Memory B cell (primary cell): Measurements from ENCODE around the gene GATB.
"Not testable (repeated sequence)": the region's sequence is repeated elsewhere in the genome, so short reads cannot be mapped to it uniquely, and the experiment has no call there.

ENCODE experiments used
- ATAC-seq: fragments of 150-1000 bp; cut with Tn5 transposase; 2 replicates; pipeline ENCODE4 v1.10.0; 2021; ENCODE audit warnings: low read depth, mild to moderate bottlenecking, moderate library complexity
- DNase-seq, 2 donors: peaks; one replicate each; pipeline ENCODE4 v3.0.0; 2022; ENCODE audit warnings: low spot score in 2 of 2
- H3K27ac Mint-ChIP-seq: one replicate; pipeline ENCODE4 v1.8.0; 2022; ENCODE audit warnings: mild to moderate bottlenecking, moderate library complexity, mixed read lengths
- H3K27me3 Mint-ChIP-seq: one replicate; pipeline ENCODE4 v1.8.0; 2022; ENCODE audit warnings: mixed read lengths
- H3K36me3 Mint-ChIP-seq: one replicate; pipeline ENCODE4 v1.8.0; 2022; ENCODE audit warnings: mild to moderate bottlenecking, mixed read lengths
- H3K4me1 Mint-ChIP-seq: one replicate; pipeline ENCODE4 v1.8.0; 2022; ENCODE audit warnings: mixed read lengths
- H3K4me3 Mint-ChIP-seq: one replicate; pipeline ENCODE4 v1.8.0; 2022; ENCODE audit warnings: mild to moderate bottlenecking, moderate library complexity, mixed read lengths
- H3K9me3 Mint-ChIP-seq: one replicate; pipeline ENCODE4 v1.8.0; 2022; ENCODE audit warnings: mixed read lengths

The GATB gene

DNA sequence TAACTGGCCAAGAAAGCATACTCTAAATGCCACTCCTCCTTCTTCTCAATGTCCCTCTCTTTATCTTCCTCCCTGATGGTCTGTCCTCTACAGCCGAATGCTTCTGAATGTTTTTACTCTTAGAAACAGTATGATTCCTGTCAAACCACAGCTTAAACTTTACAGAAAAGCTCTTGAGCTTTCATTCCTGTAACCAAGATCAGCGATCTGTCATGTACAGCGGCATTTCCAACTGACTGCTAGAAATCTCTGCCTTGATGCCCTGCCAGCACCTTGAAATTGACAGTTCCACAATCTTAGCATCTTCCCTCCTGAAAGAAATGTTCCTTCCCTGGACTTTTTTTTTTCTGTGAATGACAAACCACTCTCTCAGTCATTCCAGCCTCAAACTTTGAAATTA, 11.5 kb upstream of the GATB start:
- Mint-ChIP-seq H3K27me3 (peaks cover 13% of the 10 kb centered on the region), H3K9me3 (peaks cover 12% of the 10 kb centered on the region), H3K36me3 (peaks cover 3% of the 10 kb centered on the region), H3K4me1 (no peaks in the 10 kb centered on the region), H3K27ac (no peak overlapping the region), H3K4me3 (no peak overlapping the region)
- ATAC-seq, result no peak
- no peak for DNase-seq

DNA sequence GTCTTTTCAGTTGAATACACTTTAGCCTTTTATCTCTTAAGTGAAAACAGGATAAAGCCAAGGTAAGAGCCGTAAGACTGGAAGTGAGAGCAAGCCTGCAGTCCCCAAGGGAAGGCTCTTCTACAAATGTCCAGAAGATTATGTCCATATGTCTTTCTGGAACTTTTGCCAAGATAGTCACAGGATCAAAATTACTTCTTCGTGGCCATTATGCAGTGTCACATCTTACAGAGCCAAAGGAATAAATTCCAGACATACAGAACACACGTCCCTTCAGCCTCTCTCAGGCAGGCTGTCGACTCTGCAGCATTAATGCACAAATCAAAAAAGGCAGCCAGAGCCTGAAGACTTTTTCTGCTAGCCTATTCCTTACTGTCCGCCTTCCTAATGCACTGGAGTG, 10.9 kb upstream of the GATB start:
- Mint-ChIP-seq H3K27ac (no peak overlapping the region), H3K4me3 (no peak overlapping the region), H3K27me3 (peaks cover 9% of the 10 kb centered on the region), H3K36me3 (peaks cover 3% of the 10 kb centered on the region), H3K4me1 (no peaks in the 10 kb centered on the region), H3K9me3 (peaks cover 12% of the 10 kb centered on the region)
- ATAC-seq (no peak), DNase-seq (no peak)

DNA sequence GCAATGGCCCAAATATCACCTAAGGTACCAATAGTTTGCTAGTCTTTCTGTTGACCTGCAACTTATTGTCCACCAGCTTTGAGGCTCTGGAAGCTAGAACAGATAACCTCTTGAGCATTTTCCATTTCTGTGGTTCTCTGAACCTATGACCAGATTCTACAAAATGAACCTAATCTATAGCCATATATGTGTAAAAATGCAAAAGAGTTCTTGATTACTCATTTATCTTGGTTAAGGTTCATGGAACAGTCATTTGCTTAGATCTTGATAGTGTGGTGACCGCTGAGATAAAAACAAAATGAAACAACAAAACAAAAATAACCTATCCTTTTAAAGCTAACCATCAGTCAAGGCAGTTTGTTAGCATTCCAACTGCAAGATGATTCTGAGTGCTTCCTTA, 9.3 kb upstream of the GATB start:
- peaks cover 8% of the 10 kb centered on the region for H3K27me3 Mint-ChIP-seq
- no peak for DNase-seq
- H3K36me3 Mint-ChIP-seq, result peaks cover 3% of the 10 kb centered on the region
- H3K4me1 Mint-ChIP-seq, result no peaks in the 10 kb centered on the region
- H3K4me3 Mint-ChIP-seq, result no peak overlapping the region
- H3K27ac Mint-ChIP-seq, result no peak overlapping the region
- no peak for ATAC-seq
- H3K9me3 Mint-ChIP-seq, result peaks cover 12% of the 10 kb centered on the region

DNA sequence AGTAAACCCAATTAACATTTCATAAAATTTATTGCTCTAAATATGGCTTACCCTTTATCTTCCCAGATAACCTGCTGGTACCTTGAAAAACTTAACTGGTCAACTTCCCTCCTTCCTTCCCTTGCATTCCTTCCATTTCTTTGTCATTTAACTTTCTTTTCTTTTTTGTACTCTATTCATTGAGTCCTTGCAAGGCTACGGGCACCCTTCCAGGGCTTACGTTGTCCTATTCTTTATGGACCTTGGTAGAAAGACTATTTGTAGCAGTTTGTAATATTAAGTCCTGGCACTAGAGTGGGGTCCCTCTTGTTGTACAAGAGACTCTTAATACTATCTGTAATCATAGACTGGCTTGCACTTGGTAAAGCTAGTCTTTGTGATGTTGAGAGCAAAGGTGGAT, 8.0 kb upstream of the GATB start:
- Mint-ChIP-seq H3K4me3 (no peak overlapping the region), H3K4me1 (no peaks in the 10 kb centered on the region), H3K9me3 (peaks cover 6% of the 10 kb centered on the region), H3K36me3 (peaks cover 3% of the 10 kb centered on the region), H3K27ac (no peak overlapping the region), H3K27me3 (peaks cover 8% of the 10 kb centered on the region)
- no peak for DNase-seq
- ATAC-seq, result no peak

DNA sequence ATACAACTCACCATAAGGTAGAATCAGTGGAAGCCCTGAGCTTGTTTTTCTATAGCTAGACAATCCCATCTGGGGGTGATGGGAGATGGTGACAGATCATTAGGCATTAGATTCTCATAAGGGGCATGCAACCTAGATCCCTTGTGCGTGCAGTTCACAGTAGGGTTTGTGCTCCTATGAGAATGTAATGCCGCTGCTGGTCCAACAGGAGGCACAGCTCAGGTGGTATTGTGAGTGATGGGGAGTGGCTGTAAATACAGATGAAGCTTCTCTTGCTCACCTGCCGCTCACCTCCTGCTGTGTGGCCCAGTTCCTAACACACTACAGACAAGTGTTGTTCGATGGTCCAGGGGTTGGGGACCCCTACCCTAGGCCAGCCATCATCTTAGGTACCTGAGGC, 5.9 kb upstream of the GATB start:
- H3K27ac Mint-ChIP-seq, result no peak overlapping the region
- no peak overlapping the region for H3K4me3 Mint-ChIP-seq
- DNase-seq, result no peak
- peaks cover 3% of the 10 kb centered on the region for H3K27me3 Mint-ChIP-seq
- H3K36me3 Mint-ChIP-seq, result no peaks in the 10 kb centered on the region
- H3K9me3 Mint-ChIP-seq, result peaks cover 1% of the 10 kb centered on the region
- ATAC-seq, result no peak
- peaks cover 3% of the 10 kb centered on the region for H3K4me1 Mint-ChIP-seq

DNA sequence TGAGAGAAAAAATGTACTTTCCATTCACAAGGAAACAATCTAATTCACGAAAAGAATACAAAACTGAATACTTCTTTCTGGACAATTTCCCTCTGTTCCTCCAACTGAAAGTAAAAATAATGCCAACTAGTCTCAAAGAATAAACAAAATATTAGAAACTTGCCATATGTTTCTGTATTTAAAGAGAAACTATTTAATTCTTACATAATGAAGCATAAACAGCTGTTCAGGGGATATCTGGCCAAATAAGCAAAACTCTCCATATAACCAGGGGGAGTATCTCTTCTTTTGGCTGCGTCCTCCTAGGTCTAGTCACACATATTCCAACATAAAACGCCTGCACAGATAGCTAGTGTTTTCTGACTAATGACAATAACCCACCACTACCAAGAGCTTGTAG, 805 bp downstream of the GATB start:
- Mint-ChIP-seq H3K27me3 (no peaks in the 10 kb centered on the region), H3K27ac (peak overlapping the region; percentile 91), H3K4me3 (peak overlapping the region; percentile 95), H3K9me3 (peaks cover 1% of the 10 kb centered on the region), H3K4me1 (peaks cover 14% of the 10 kb centered on the region), H3K36me3 (peaks cover 12% of the 10 kb centered on the region)
- DNase-seq (no peak), ATAC-seq (no peak)

DNA sequence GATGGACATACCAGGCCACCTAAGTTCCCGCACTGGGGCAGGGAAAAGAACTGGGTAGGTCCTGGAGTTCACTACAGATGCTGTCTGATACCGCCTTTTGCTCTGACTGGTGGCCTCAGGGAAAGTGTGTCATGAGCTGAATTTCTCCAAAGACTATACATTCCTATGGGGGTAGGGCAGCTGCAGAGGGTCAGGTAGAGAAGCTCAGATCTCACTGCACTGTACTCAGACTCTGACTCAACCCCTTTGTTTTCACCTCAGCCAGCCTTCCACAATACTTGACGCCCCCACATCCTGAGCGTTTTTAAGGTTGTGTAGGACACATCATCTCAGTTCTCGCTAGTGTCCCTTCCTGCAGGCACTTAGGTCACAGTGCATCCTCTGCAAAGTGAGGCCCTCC, 7.8 kb downstream of the GATB start:
- DNase-seq, result no peak
- no peak for ATAC-seq
- no peaks in the 10 kb centered on the region for H3K9me3 Mint-ChIP-seq
- H3K4me3 Mint-ChIP-seq, result no peak overlapping the region
- H3K27ac Mint-ChIP-seq, result no peak overlapping the region
- no peaks in the 10 kb centered on the region for H3K27me3 Mint-ChIP-seq
- no peaks in the 10 kb centered on the region for H3K4me1 Mint-ChIP-seq
- peaks cover 42% of the 10 kb centered on the region for H3K36me3 Mint-ChIP-seq

DNA sequence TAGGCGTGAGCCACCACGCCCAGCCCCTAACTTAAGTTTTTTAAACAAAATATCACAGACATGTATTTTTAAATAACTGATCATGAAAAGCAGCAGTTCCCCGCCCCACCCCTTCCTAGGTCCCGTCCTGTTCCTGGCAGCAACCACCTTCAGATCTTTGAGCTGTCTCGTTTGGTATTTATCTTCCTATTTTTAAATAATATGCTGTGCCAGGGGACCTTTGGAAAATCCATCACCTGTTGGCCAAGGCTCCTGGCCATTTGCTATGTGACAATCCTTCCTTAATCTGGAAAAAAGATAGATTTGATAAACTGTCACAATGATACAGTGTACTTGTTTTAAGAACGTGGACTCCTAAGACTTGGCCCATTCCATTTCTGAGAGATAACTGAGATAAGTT, 10.7 kb downstream of the GATB start:
- Mint-ChIP-seq H3K27ac (no peak overlapping the region), H3K4me3 (no peak overlapping the region), H3K36me3 (peaks cover 39% of the 10 kb centered on the region), H3K4me1 (no peaks in the 10 kb centered on the region), H3K9me3 (no peaks in the 10 kb centered on the region), H3K27me3 (no peaks in the 10 kb centered on the region)
- DNase-seq, result no peak
- ATAC-seq, result no peak

DNA sequence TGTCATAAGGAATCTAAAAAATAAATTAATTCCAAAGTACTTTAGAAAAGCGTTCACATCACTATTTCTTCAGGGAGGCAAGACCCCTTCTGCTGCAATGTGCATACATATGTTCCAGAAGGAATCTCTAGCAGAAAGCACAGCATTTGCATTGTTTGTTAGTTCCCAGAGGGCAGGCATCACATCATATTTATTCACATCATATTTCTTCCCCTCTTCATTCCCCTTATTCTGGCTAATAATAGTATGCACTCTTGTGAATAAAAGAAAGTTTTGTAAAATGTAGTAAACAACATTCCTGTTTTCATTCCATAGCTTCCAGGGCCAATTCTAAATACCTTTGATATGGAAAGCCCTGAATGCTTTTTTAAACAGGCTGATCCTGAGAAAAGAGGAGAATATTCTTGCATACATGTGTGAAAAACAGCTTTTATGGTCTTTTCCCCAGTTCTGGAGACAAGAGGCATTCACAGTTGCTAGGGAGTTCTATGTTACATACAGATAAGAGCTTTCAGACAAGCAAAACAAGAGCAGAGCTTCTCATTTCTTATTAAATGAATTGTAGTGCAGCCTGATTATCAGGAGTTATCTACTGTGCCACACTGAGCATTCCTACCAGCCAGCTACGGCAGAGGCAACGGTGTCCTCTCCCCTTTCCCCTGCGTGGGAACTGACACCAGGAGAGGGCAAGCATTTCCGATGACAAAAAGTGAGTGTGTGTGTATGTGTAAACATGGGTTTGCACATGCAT, 15.2 kb downstream of the GATB start:
- Mint-ChIP-seq H3K4me3 (no peak overlapping the region), H3K36me3 (peaks cover 24% of the 10 kb centered on the region), H3K27ac (no peak overlapping the region), H3K9me3 (no peaks in the 10 kb centered on the region), H3K27me3 (no peaks in the 10 kb centered on the region), H3K4me1 (peaks cover 4% of the 10 kb centered on the region)
- no peak for DNase-seq
- ATAC-seq, result no peak

DNA sequence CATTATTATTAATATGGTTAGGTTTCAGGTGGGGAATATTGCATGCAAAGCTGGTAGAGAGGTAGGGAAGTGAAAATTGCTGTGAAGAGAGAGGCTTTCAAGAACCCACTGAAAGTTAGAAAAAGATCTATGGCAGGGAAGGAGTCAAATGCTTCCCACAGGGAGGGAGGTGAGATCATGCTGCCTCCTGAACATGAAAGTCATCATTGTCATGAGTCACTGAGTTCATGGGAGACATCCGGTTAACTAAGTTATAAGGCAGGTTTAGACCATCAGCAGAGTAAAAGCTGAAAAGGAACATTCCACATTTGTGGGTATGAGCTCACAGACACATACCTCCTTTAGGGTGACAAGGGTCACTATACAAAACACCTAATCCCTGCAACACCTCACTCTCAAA, 16.2 kb downstream of the GATB start:
- Mint-ChIP-seq H3K4me3 (no peak overlapping the region), H3K4me1 (peaks cover 4% of the 10 kb centered on the region), H3K9me3 (no peaks in the 10 kb centered on the region), H3K27ac (no peak overlapping the region), H3K36me3 (peaks cover 24% of the 10 kb centered on the region), H3K27me3 (no peaks in the 10 kb centered on the region)
- DNase-seq (no peak), ATAC-seq (no peak)

DNA sequence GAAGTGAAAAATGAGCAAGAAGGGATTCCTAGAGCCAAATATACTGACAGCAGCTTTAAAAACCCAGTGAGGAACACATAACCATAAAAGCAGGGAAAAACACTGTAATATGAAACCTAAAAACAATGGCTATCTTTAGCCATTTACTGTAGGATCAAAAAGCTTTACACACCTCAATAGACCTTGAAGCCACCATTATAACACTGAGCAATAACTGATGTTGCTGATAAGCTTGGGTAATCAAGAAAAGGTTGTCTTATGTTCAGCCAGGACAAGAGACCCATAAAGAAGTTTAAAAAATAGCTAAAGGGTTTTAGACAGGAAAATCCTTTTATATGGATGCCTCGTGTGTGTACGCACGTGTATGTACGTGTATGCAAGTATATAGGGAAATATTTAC, 16.9 kb downstream of the GATB start:
- ATAC-seq (no peak), DNase-seq (no peak)
- peaks cover 4% of the 10 kb centered on the region for H3K4me1 Mint-ChIP-seq
- H3K9me3 Mint-ChIP-seq, result no peaks in the 10 kb centered on the region
- H3K27ac Mint-ChIP-seq, result no peak overlapping the region
- no peaks in the 10 kb centered on the region for H3K27me3 Mint-ChIP-seq
- H3K4me3 Mint-ChIP-seq, result no peak overlapping the region
- H3K36me3 Mint-ChIP-seq, result peaks cover 28% of the 10 kb centered on the region

DNA sequence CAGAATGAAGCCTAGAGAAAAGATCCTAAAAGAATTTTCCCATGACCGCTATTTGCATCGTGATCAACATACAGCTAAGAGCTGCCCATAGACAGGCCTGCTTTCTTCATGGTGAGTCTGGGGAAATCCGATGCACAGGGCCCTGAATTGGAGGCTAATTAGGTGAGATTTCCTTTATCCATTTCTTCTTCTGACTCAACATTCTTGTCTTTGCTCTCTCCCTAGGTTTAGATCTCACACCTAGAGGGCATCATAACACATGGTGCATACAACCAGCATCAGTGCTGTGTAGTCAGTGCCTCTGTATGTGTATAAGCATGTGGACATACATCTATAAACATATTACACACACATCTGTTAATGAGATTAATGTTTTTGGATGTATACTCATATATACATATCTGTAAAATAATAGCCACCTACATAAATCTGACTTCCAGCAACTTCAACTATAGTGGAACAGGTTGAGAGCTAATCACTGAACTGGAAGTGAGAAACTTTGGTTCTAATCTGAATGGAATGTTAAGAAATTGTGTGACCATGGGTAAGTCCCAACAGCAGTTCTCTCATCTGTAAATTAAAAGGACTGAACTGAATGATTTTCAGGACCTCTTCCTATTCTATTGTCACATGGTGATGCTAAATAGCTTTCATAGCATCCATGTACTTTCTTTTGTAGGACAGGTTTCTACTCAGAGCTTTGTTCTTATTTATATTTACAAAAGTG, 17.5 kb downstream of the GATB start:
- Mint-ChIP-seq H3K9me3 (no peaks in the 10 kb centered on the region), H3K4me3 (no peak overlapping the region), H3K4me1 (peaks cover 4% of the 10 kb centered on the region), H3K36me3 (peaks cover 33% of the 10 kb centered on the region), H3K27me3 (no peaks in the 10 kb centered on the region), H3K27ac (no peak overlapping the region)
- ATAC-seq, result no peak
- no peak for DNase-seq

DNA sequence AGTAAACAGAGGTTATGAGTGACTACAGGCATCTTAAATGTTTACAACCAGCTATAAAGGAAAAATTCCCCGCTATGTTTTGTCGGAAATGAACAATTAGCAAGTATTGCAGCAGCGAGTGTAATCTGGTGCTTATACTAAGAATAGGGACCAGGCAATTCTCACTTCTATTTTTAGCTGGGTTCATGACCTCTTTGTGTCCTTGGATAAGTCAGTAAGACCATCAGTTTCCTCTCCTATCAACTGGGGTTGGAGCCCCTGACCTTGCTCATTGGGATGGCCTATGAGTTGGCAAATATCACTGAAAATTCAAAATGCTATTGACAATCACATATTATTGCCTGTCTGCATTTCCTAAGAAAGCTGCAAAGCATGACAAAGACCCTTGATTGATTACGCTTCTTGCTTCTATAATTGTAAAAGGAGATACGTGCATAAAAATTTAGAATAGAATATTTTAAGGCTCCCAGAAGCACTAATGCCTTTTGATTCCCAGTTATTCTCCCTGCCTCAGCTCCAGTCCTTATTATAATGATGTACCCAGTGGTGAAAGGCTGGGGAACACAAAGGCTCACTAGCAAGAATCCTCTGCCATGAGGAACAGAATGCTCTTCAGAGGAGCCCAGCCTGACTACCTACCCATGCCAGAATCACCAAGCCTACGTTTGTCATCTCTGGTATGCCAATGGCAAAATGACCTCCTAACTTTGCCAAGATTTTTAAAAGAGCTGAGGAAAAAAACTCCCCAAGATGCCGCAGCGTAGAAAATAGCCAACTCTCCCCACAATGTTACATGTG, 21.9 kb downstream of the GATB start:
- Mint-ChIP-seq H3K36me3 (peaks cover 51% of the 10 kb centered on the region), H3K27ac (no peak overlapping the region), H3K27me3 (no peaks in the 10 kb centered on the region), H3K4me3 (no peak overlapping the region), H3K4me1 (peaks cover 5% of the 10 kb centered on the region), H3K9me3 (peaks cover 11% of the 10 kb centered on the region)
- no peak for ATAC-seq
- no peak for DNase-seq

DNA sequence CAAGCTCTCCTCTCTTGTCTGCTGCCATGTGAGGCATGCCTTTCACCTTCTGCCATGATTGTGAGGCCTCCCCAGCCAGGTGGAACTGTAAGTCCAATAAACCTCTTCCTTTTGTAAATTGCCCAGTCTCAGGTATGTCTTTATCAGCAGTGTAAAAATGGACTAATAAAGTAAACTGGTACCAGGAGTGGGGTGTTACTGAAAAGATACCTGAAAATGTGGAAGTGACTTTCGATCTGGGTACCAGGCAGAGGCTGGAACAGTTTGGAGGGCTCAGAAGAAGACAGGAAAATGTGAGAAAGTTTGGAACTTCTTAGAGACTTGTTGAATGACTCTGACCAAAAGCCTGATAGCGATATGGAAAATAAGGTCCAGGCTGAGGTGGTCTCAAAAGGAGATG, 24.0 kb downstream of the GATB start:
- not testable (repeated sequence) for DNase-seq, H3K27me3 Mint-ChIP-seq, H3K27ac Mint-ChIP-seq, H3K4me1 Mint-ChIP-seq, H3K4me3 Mint-ChIP-seq, ATAC-seq
- Mint-ChIP-seq H3K36me3 (peaks cover 57% of the 10 kb centered on the region), H3K9me3 (peaks cover 11% of the 10 kb centered on the region)
